OCI-LY1 (cell line): ENCODE data around the gene LY6G5C.

Source experiments
- H2AFZ ChIP-seq: fragments of 200-600 bp; sonication (generic), shearing (Covaris generic); 2 replicates; pipeline ENCODE4 v1.6.0; 2014; ENCODE audit warnings: antibody characterized with exemption, mild to moderate bottlenecking, low read length
- H3F3A ChIP-seq: fragments of 200-600 bp; sonication (generic), shearing (Covaris generic); 2 replicates; pipeline ENCODE4 v1.6.0; 2014; ENCODE audit warnings: mild to moderate bottlenecking, antibody characterized with exemption, low read length, moderate library complexity; ENCODE audit not compliant: insufficient read depth
- H3K27ac ChIP-seq: fragments of 200-600 bp; sonication (generic); 2 replicates; pipeline ENCODE4 v1.5.1; 2014; ENCODE audit warnings: low read length, mixed run types, mild to moderate bottlenecking, low read depth; ENCODE audit not compliant: poor library complexity, severe bottlenecking
- H3K27me3 ChIP-seq: fragments of 200-600 bp; sonication (generic); 2 replicates; pipeline ENCODE4 v1.6.0; 2014; ENCODE audit warnings: antibody characterized with exemption, mild to moderate bottlenecking, low read length, moderate library complexity; ENCODE audit not compliant: insufficient read depth
- H3K36me3 ChIP-seq: fragments of 200-600 bp; sonication (generic); 2 replicates; pipeline ENCODE4 v1.6.1; 2014; ENCODE audit warnings: mild to moderate bottlenecking, antibody characterized with exemption, low read length, moderate library complexity, mixed read lengths; ENCODE audit not compliant: insufficient read depth
- H3K4me1 ChIP-seq: fragments of 200-600 bp; sonication (generic); 2 replicates; pipeline ENCODE4 v1.5.1; 2014; ENCODE audit warnings: mild to moderate bottlenecking, low read length, moderate library complexity; ENCODE audit not compliant: insufficient read depth, severe bottlenecking
- H3K4me2 ChIP-seq: fragments of 200-600 bp; sonication (generic), shearing (Covaris generic); 2 replicates; pipeline ENCODE4 v1.6.1; 2014; ENCODE audit warnings: low read length
- H3K4me3 ChIP-seq: fragments of 200-600 bp; sonication (generic); 2 replicates; pipeline ENCODE4 v1.5.1; 2014; ENCODE audit warnings: low read length, low read depth, mild to moderate bottlenecking, mixed read lengths; ENCODE audit not compliant: poor library complexity, severe bottlenecking
- H3K79me2 ChIP-seq: fragments of 200-600 bp; shearing (Covaris generic); 2 replicates; pipeline ENCODE4 v1.6.1; 2016; ENCODE audit warnings: mixed run types, low read length, mixed read lengths; ENCODE audit not compliant: insufficient read depth
- H3K9ac ChIP-seq: fragments of 200-600 bp; sonication (generic), shearing (Covaris generic); 2 replicates; pipeline ENCODE4 v1.6.1; 2014; ENCODE audit warnings: mild to moderate bottlenecking, low read length, mixed read lengths
- H3K9me2 ChIP-seq: fragments of 200-600 bp; sonication (generic), shearing (Covaris generic); 2 replicates; pipeline ENCODE4 v1.6.1; 2014; ENCODE audit warnings: low read depth, mild to moderate bottlenecking, low read length, mixed read lengths
- H3K9me3 ChIP-seq: fragments of 200-600 bp; shearing (Covaris generic); 2 replicates; pipeline ENCODE4 v1.6.1; 2014; ENCODE audit warnings: low read length, mixed read lengths
- H4K20me1 ChIP-seq: fragments of 200-600 bp; sonication (generic), shearing (Covaris generic); 2 replicates; pipeline ENCODE4 v1.6.0; 2016; ENCODE audit warnings: mild to moderate bottlenecking, low read length; ENCODE audit not compliant: insufficient read depth
- EZH2 ChIP-seq: fragments of 200-600 bp; sonication (generic), shearing (Covaris generic); IDR thresholded peaks from 2 replicates; pipeline ENCODE4 v1.8.0; 2017; ENCODE audit warnings: borderline replicate concordance, mixed run types, mild to moderate bottlenecking, antibody characterized with exemption, low read length, moderate library complexity, mixed read lengths
- TF ChIP-seq, protein P1 (sequence below): fragments of 200-600 bp; sonication (generic), shearing (Covaris generic); IDR thresholded peaks from 2 replicates; pipeline ENCODE4 v1.5.1; 2017; ENCODE audit warnings: mild to moderate bottlenecking, antibody characterized with exemption, low read length, moderate library complexity, mixed read lengths

Gene LY6G5C

DNA sequence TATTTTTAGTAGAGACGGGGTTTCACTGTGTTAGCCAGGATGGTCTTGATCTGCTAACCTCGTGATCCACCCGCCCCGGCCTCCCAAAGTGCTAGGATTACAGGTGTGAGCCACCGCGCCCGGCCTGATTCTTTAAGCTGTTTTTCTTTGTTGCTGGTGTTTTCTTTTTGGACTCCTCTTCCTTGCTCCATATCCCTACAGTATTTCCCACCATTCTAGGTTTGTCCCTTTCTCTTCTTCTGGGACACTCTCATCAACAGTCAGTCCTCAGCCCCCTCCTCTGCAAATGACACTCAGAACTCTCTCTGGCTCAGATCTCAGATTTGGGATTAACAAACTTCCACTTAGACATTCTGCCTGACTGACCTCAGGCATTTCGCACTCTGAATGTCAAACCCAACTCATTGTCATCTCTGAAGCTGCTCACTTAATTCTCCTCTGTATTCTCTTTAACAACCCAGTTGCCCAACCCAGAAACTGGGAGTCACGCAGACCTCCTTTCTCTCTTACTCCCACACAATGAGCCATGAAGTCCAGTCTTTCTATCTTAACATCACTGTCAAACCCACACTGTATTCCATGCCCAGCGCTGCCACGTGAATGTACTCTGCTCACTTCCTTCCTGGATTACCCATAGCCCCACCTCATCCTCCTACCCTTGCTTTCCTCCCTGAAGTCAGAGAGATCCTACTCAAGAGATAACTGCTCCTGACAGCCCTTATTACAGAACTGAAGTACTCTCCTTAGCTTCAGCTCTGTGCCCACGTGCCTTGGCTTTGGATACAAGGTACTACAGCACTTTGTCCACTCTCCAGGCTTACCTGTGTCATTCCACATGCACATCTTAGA lies 44.9 kb upstream of the LY6G5C start:
- Histone ChIP-seq H2AFZ (no peak overlapping the region), H3K4me3 (no peak overlapping the region), H3K9me2 (no peaks in the 10 kb centered on the region), H3F3A (peaks cover 11% of the 10 kb centered on the region), H3K79me2 (no peaks in the 10 kb centered on the region), H3K4me2 (no peak overlapping the region), H3K4me1 (peaks cover 35% of the 10 kb centered on the region), H3K9me3 (no peaks in the 10 kb centered on the region), H3K9ac (no peak overlapping the region), H3K27me3 (0 out of 2 replicates have a peak, but pooled peaks cover under 1% of the 10 kb centered on the region), H3K36me3 (peaks cover 13% of the 10 kb centered on the region), H4K20me1 (no peaks in the 10 kb centered on the region), H3K27ac (no peak overlapping the region)
- TF ChIP-seq, protein P1, sequence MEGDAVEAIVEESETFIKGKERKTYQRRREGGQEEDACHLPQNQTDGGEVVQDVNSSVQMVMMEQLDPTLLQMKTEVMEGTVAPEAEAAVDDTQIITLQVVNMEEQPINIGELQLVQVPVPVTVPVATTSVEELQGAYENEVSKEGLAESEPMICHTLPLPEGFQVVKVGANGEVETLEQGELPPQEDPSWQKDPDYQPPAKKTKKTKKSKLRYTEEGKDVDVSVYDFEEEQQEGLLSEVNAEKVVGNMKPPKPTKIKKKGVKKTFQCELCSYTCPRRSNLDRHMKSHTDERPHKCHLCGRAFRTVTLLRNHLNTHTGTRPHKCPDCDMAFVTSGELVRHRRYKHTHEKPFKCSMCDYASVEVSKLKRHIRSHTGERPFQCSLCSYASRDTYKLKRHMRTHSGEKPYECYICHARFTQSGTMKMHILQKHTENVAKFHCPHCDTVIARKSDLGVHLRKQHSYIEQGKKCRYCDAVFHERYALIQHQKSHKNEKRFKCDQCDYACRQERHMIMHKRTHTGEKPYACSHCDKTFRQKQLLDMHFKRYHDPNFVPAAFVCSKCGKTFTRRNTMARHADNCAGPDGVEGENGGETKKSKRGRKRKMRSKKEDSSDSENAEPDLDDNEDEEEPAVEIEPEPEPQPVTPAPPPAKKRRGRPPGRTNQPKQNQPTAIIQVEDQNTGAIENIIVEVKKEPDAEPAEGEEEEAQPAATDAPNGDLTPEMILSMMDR = no peak
- TF ChIP-seq EZH2 = no peak

DNA sequence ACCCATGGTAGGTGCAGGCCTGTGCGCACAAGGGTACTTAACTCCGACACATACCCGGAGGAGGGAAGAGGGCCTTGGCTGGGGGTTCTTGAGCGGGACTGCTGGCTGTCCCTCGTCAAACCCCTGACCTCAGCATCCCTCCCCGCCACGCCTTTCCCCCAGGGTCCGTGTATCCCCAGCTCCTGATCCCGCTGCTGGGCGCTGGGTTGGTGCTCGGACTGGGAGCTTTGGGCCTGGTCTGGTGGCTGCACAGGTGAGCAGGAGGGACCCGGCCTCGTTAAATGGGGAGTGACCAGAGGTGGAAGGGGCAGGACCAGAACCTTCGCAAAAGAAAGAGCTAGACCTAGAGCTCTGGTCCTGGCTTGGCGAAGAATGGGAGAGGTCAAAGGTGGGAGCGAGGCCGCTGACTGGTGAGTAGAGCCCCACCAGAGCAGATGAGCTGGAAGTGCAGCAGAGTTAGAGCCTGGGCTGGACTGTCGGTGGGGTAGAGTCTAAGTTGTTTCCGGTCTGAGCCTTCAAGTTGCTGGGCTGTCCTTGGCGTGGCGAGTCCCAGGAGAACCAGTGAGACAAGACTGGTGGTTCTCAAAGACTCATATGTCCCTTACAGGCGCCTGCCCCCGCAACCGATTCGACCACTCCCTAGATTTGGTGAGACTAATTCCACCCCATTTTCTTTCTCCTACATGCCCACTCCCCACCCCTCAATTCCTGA lies 43.3 kb upstream of the LY6G5C start:
- H3K4me1 ChIP-seq = peaks cover 28% of the 10 kb centered on the region
- no peak overlapping the region for H3K4me3 ChIP-seq
- H3K36me3 ChIP-seq = peaks cover 8% of the 10 kb centered on the region; the same call in 1 of the 2 replicates
- no peaks in the 10 kb centered on the region for H3K79me2 ChIP-seq
- no peaks in the 10 kb centered on the region for H3K9me2 ChIP-seq
- no peaks in the 10 kb centered on the region for H3K9me3 ChIP-seq
- TF ChIP-seq EZH2 = no peak
- TF ChIP-seq, protein P1 = no peak
- no peak overlapping the region for H3K27ac ChIP-seq
- H2AFZ ChIP-seq = no peak overlapping the region
- H3K27me3 ChIP-seq = 0 out of 2 replicates have a peak, but pooled peaks cover 3% of the 10 kb centered on the region
- no peak overlapping the region for H3K9ac ChIP-seq
- no peak overlapping the region for H3K4me2 ChIP-seq
- H4K20me1 ChIP-seq = no peaks in the 10 kb centered on the region
- H3F3A ChIP-seq = peaks cover 5% of the 10 kb centered on the region; the same call in 1 of the 2 replicates

DNA sequence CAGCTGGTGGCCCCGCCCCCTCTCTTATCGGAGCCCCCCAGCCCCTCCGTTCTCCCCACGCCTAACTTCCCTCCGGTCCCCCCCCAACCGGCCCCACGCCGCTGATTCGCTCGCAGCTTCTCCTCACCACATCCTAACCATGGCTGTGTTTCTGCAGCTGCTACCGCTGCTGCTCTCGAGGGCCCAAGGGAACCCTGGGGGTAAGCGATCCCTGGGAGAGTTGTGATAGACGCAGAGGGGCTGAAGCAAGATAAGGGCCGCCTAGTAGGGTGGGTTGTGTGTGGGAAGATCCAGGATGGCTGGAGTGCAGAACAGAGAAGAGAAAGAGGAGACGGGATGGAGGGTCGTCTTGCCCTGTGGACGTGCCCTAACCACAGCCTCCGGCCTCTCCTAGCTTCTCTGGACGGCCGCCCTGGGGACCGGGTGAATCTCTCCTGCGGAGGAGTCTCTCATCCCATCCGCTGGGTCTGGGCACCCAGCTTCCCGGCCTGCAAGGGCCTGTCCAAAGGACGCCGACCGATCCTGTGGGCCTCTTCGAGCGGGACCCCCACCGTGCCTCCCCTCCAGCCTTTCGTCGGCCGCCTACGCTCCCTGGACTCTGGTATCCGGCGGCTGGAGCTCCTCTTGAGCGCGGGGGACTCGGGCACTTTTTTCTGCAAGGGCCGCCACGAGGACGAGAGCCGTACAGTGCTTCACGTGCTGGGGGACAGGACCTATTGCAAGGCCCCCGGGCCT lies 42.5 kb upstream of the LY6G5C start, which contains the start of gene MPIG6B:
MPIG6B (plus strand) TSS at position 129 of the 735 bp plus-strand sequence; CDS start at position 140, 11 bp downstream.
- no peak within 1 kb of the TSS for H2AFZ ChIP-seq
- peaks cover 20% of the 10 kb centered on the region for H3K4me1 ChIP-seq
- no peak within 1 kb of the TSS for H3K27ac ChIP-seq

More for the DNA sequence above, 42.5 kb upstream of the LY6G5C start, which contains the start of gene MPIG6B:
- no peaks in the 10 kb centered on the region for H4K20me1 ChIP-seq
- 0 out of 2 replicates have a peak, but pooled peaks cover 3% of the 10 kb centered on the region for H3K27me3 ChIP-seq
- TF ChIP-seq EZH2 = no peak
- TF ChIP-seq, protein P1 = no peak
- peaks cover 8% of the 10 kb centered on the region; the same call in 1 of the 2 replicates for H3K36me3 ChIP-seq
- H3K4me3 ChIP-seq = no peak within 1 kb of the TSS
- no peaks in the 10 kb centered on the region for H3K9me3 ChIP-seq
- H3F3A ChIP-seq = peaks cover 5% of the 10 kb centered on the region; the same call in 1 of the 2 replicates
- no peaks in the 10 kb centered on the region for H3K9me2 ChIP-seq
- no peak within 1 kb of the TSS for H3K9ac ChIP-seq
- H3K79me2 ChIP-seq = no peaks in the 10 kb centered on the region
- H3K4me2 ChIP-seq = no peak within 1 kb of the TSS
